ENCODE data around the gene LSS. TPM values are rescaled to one million over a fixed set of nuclear protein-coding genes. Genes with fewer than 3 reads are reported as not detected.

LSS gene
- total RNA-seq, 1 experiment from 2014 or later: 101 TPM

DNA sequence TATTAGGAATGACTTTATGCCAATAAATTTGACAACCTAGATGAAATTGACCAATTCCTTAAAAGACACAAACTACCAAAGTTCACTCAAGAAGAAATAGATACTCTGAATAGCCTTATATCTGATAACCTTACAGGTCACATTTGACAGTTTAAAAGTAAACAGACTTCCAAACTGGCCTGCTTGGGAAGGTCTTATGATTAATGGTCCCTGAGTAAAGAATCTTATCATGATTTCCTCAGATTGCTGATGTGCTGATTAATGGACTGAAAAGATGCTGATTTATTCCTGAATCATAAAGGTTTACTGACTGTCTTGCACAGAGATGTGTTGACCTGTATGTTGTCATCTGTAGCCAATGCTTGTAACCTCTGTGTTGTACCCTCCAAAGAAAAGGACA, 63.5 kb downstream of the LSS start:
- Mint-ChIP-seq H3K4me3 (no peak overlapping the region), H3K36me3 (peaks cover 33% of the 10 kb centered on the region), H3K9me3 (peaks cover 7% of the 10 kb centered on the region; the same call in 1 of the 2 replicates), H3K27ac (no peak overlapping the region), H3K27me3 (ENCODE audit: low read depth) (no peaks in the 10 kb centered on the region), H3K4me1 (no peaks in the 10 kb centered on the region)
- CTCF ChIA-PET: no interaction called here
- TF ChIP-seq JUN (CRISPR knock-in tag; IDR thresholded peaks at IDR 0.05): no peak
- TF ChIP-seq, protein P1, sequence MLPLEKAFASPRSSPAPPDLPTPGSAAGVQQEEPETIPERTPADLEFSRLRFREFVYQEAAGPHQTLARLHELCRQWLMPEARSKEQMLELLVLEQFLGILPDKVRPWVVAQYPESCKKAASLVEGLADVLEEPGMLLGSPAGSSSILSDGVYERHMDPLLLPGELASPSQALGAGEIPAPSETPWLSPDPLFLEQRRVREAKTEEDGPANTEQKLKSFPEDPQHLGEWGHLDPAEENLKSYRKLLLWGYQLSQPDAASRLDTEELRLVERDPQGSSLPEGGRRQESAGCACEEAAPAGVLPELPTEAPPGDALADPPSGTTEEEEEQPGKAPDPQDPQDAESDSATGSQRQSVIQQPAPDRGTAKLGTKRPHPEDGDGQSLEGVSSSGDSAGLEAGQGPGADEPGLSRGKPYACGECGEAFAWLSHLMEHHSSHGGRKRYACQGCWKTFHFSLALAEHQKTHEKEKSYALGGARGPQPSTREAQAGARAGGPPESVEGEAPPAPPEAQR (CRISPR knock-in tag; IDR thresholded peaks at IDR 0.05): no peak
- no peak for TF ChIP-seq ZNF671 (CRISPR knock-in tag; IDR thresholded peaks at IDR 0.05)
- no peak for TF ChIP-seq TEAD4 (CRISPR knock-in tag; IDR thresholded peaks at IDR 0.05)
- TF ChIP-seq, protein P2, sequence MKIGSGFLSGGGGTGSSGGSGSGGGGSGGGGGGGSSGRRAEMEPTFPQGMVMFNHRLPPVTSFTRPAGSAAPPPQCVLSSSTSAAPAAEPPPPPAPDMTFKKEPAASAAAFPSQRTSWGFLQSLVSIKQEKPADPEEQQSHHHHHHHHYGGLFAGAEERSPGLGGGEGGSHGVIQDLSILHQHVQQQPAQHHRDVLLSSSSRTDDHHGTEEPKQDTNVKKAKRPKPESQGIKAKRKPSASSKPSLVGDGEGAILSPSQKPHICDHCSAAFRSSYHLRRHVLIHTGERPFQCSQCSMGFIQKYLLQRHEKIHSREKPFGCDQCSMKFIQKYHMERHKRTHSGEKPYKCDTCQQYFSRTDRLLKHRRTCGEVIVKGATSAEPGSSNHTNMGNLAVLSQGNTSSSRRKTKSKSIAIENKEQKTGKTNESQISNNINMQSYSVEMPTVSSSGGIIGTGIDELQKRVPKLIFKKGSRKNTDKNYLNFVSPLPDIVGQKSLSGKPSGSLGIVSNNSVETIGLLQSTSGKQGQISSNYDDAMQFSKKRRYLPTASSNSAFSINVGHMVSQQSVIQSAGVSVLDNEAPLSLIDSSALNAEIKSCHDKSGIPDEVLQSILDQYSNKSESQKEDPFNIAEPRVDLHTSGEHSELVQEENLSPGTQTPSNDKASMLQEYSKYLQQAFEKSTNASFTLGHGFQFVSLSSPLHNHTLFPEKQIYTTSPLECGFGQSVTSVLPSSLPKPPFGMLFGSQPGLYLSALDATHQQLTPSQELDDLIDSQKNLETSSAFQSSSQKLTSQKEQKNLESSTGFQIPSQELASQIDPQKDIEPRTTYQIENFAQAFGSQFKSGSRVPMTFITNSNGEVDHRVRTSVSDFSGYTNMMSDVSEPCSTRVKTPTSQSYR (CRISPR knock-in tag; IDR thresholded peaks at IDR 0.05): no peak
- TF ChIP-seq ESRRA (CRISPR knock-in tag; IDR thresholded peaks at IDR 0.05; ENCODE audit: borderline replicate concordance): no peak
- TF ChIP-seq, protein P3, sequence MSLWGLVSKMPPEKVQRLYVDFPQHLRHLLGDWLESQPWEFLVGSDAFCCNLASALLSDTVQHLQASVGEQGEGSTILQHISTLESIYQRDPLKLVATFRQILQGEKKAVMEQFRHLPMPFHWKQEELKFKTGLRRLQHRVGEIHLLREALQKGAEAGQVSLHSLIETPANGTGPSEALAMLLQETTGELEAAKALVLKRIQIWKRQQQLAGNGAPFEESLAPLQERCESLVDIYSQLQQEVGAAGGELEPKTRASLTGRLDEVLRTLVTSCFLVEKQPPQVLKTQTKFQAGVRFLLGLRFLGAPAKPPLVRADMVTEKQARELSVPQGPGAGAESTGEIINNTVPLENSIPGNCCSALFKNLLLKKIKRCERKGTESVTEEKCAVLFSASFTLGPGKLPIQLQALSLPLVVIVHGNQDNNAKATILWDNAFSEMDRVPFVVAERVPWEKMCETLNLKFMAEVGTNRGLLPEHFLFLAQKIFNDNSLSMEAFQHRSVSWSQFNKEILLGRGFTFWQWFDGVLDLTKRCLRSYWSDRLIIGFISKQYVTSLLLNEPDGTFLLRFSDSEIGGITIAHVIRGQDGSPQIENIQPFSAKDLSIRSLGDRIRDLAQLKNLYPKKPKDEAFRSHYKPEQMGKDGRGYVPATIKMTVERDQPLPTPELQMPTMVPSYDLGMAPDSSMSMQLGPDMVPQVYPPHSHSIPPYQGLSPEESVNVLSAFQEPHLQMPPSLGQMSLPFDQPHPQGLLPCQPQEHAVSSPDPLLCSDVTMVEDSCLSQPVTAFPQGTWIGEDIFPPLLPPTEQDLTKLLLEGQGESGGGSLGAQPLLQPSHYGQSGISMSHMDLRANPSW (CRISPR knock-in tag; conservative IDR thresholded peaks at IDR 0.05; ENCODE audit: low read depth): no peak
- TF ChIP-seq GRHL2 (CRISPR knock-in tag; IDR thresholded peaks at IDR 0.05; ENCODE audit: insufficient replicate concordance, severe bottlenecking): no peak
- no peak for TF ChIP-seq ZNF416 (CRISPR knock-in tag; IDR thresholded peaks at IDR 0.05)
- TF ChIP-seq SMAD4 (CRISPR knock-in tag; IDR thresholded peaks at IDR 0.05): no peak
- TF ChIP-seq OVOL2 (CRISPR knock-in tag; IDR thresholded peaks at IDR 0.05; ENCODE audit: borderline replicate concordance): no peak
- TF ChIP-seq ATF1 (CRISPR knock-in tag; IDR thresholded peaks at IDR 0.05): no peak
- ATAC-seq: no peak
- POLR2A ChIA-PET: no interaction called here
- DNase-seq (ENCODE audit: low spot score): no peak

DNA sequence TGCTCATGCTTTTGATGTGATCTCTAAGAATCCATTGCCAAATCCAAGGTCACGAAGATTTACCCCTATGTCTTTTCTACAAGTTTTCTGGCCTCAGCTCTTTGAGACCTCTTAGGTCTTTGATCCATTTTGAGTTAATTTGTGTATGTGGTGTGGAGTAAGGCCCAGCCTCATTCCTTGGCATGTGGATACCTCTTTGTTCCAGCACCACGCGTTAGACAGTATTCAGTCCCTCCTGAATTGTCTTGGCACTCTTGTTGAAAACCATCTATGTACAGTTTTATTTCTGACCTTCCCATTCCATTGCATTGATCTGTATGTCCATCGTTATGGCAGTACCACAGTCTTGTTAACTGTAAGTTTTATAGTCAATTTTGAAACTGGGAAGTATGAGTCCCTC, 65.2 kb downstream of the LSS start:
- Mint-ChIP-seq H3K9me3 (peaks cover 7% of the 10 kb centered on the region; the same call in 1 of the 2 replicates), H3K4me1 (no peaks in the 10 kb centered on the region), H3K27me3 (ENCODE audit: low read depth) (no peaks in the 10 kb centered on the region), H3K36me3 (peaks cover 33% of the 10 kb centered on the region), H3K4me3 (no peak overlapping the region), H3K27ac (no peak overlapping the region; the same call in 1 of the 2 replicates)
- DNase-seq (ENCODE audit: low spot score) (no peak), ATAC-seq (no peak)
- ChIA-PET CTCF (interaction anchor here (0.5 kb wide), 1 partner anchor 15 kb away, joined by 3 read pairs; no protein-coding TSS in a partner anchor), POLR2A (no interaction called here)
- TF ChIP-seq, protein P4, sequence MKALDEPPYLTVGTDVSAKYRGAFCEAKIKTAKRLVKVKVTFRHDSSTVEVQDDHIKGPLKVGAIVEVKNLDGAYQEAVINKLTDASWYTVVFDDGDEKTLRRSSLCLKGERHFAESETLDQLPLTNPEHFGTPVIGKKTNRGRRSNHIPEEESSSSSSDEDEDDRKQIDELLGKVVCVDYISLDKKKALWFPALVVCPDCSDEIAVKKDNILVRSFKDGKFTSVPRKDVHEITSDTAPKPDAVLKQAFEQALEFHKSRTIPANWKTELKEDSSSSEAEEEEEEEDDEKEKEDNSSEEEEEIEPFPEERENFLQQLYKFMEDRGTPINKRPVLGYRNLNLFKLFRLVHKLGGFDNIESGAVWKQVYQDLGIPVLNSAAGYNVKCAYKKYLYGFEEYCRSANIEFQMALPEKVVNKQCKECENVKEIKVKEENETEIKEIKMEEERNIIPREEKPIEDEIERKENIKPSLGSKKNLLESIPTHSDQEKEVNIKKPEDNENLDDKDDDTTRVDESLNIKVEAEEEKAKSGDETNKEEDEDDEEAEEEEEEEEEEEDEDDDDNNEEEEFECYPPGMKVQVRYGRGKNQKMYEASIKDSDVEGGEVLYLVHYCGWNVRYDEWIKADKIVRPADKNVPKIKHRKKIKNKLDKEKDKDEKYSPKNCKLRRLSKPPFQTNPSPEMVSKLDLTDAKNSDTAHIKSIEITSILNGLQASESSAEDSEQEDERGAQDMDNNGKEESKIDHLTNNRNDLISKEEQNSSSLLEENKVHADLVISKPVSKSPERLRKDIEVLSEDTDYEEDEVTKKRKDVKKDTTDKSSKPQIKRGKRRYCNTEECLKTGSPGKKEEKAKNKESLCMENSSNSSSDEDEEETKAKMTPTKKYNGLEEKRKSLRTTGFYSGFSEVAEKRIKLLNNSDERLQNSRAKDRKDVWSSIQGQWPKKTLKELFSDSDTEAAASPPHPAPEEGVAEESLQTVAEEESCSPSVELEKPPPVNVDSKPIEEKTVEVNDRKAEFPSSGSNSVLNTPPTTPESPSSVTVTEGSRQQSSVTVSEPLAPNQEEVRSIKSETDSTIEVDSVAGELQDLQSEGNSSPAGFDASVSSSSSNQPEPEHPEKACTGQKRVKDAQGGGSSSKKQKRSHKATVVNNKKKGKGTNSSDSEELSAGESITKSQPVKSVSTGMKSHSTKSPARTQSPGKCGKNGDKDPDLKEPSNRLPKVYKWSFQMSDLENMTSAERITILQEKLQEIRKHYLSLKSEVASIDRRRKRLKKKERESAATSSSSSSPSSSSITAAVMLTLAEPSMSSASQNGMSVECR (CRISPR knock-in tag; IDR thresholded peaks at IDR 0.05; ENCODE audit: borderline replicate concordance): no peak
- TF ChIP-seq MXD4 (CRISPR knock-in tag; IDR thresholded peaks at IDR 0.05; ENCODE audit: borderline replicate concordance): no peak
- TF ChIP-seq, protein P2 (CRISPR knock-in tag; IDR thresholded peaks at IDR 0.05): no peak
- no peak for TF ChIP-seq ZNF416 (CRISPR knock-in tag; IDR thresholded peaks at IDR 0.05)
- no peak for TF ChIP-seq ZNF219 (CRISPR knock-in tag; IDR thresholded peaks at IDR 0.05; ENCODE audit: borderline replicate concordance)
- TF ChIP-seq, protein P5, sequence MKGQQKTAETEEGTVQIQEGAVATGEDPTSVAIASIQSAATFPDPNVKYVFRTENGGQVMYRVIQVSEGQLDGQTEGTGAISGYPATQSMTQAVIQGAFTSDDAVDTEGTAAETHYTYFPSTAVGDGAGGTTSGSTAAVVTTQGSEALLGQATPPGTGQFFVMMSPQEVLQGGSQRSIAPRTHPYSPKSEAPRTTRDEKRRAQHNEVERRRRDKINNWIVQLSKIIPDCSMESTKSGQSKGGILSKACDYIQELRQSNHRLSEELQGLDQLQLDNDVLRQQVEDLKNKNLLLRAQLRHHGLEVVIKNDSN (CRISPR knock-in tag; IDR thresholded peaks at IDR 0.05): no peak
- TF ChIP-seq, protein P6, sequence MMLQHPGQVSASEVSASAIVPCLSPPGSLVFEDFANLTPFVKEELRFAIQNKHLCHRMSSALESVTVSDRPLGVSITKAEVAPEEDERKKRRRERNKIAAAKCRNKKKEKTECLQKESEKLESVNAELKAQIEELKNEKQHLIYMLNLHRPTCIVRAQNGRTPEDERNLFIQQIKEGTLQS (CRISPR knock-in tag; conservative IDR thresholded peaks at IDR 0.05): no peak
- TF ChIP-seq RORB (CRISPR knock-in tag; IDR thresholded peaks at IDR 0.05): no peak
- TF ChIP-seq TEAD1 (CRISPR knock-in tag; IDR thresholded peaks at IDR 0.05): no peak

Measured in WTC11 (cell line).